GM12878 (cell line): ENCODE data around the gene GLTP. TPM values are rescaled to one million over a fixed set of nuclear protein-coding genes. Genes with fewer than 3 reads are reported as not detected.

Source experiments
- ATAC-seq: fragments of 200-7000 bp; cut with Tn5 transposase; 3 replicates; pipeline ENCODE4 v1.9.1; 2020; ENCODE audit warnings: mild to moderate bottlenecking, moderate library complexity
- BruUV-seq: library from RNA; stranded (reverse); fragments of 400-500 nt; replicated peaks from 2 replicates; lab custom pipeline; 2021; lab: Mats Ljungman, UMichigan
- CTCF ChIA-PET: fragments of 300-600 bp; sonication (Branson Sonifier 250); formaldehyde crosslinking; extraction: SDS; loops from one replicate; lab custom pipeline; 2021; ENCODE audit warnings: inconsistent platforms; lab: Yijun Ruan, JAX
- POLR2A ChIA-PET: fragments of 350-600 bp; formaldehyde crosslinking; extraction: SDS; loops from one replicate; lab custom pipeline; 2021; ENCODE audit warnings: inconsistent platforms; lab: Charles Lee
- RAD21 ChIA-PET: fragments of 300-600 bp; sonication (Branson Sonifier 250); formaldehyde crosslinking; loops from one replicate; lab custom pipeline; 2023; ENCODE audit warnings: antibody characterized with exemption; ENCODE audit not compliant: unreplicated experiment; lab: Charles Lee
- SMC1A ChIA-PET: fragments of 300-600 bp; sonication (Branson Sonifier 250); formaldehyde crosslinking; loops from one replicate; lab custom pipeline; 2023; ENCODE audit not compliant: unreplicated experiment, uncharacterized antibody; lab: Charles Lee
- DNase-seq: peaks from one replicate; pipeline ENCODE4 v3.0.0-alpha.2; 2011; ENCODE audit warnings: low read depth, low spot score
- FAIRE-seq: peaks from 3 replicates; lab custom pipeline; 2011; peaks lifted over from hg19 to GRCh38; lab: Jason Lieb, UNC
- H2AFZ ChIP-seq: 2 replicates; pipeline ENCODE4 v1.6.0; 2011; ENCODE audit warnings: low read depth, low read length, control low read depth; ENCODE audit not compliant: control insufficient read depth
- H3K27ac ChIP-seq: 2 replicates; pipeline ENCODE4 v1.5.1; 2011; ENCODE audit warnings: control low read depth; ENCODE audit not compliant: control insufficient read depth, insufficient read depth
- H3K27me3 ChIP-seq, 2 experiments: replicated peaks in 1 of 2; 2 replicates each; pipeline versions ENCODE4 v1.6.0 to v1.6.1; 2011; ENCODE audit warnings: low read length in 1 of 2; ENCODE audit not compliant: control insufficient read depth in 2 of 2, insufficient read depth in 2 of 2
- H3K36me3 ChIP-seq, 2 experiments: 2 replicates each; pipeline ENCODE4 v1.5.1; 2011; ENCODE audit warnings: low read length in 1 of 2; ENCODE audit not compliant: control insufficient read depth in 2 of 2, insufficient read depth in 2 of 2
- H3K4me1 ChIP-seq: 2 replicates; pipeline ENCODE4 v1.6.1; 2011; ENCODE audit warnings: mild to moderate bottlenecking, low read length, moderate library complexity, mixed read lengths; ENCODE audit not compliant: control insufficient read depth, insufficient read depth
- H3K4me2 ChIP-seq: 2 replicates; pipeline ENCODE4 v1.6.0; 2011; ENCODE audit warnings: control low read depth; ENCODE audit not compliant: control insufficient read depth, insufficient read depth
- H3K4me3 ChIP-seq: fragments of 200-600 bp; sonication (generic); 2 replicates; pipeline ENCODE4 v1.5.1; 2016
- H3K79me2 ChIP-seq: 2 replicates; pipeline ENCODE4 v1.6.0; 2011; ENCODE audit warnings: low read length; ENCODE audit not compliant: control insufficient read depth, insufficient read depth
- H3K9ac ChIP-seq: 2 replicates; pipeline ENCODE4 v1.8.0; 2011; ENCODE audit warnings: low read length, control low read depth, mixed read lengths; ENCODE audit not compliant: control insufficient read depth, insufficient read depth
- H3K9me3 ChIP-seq: replicated peaks from 3 replicates; pipeline ENCODE4 v1.5.1; 2011; ENCODE audit warnings: mild to moderate bottlenecking, low read length; ENCODE audit not compliant: control insufficient read depth, insufficient read depth
- H4K20me1 ChIP-seq: 2 replicates; pipeline ENCODE4 v1.6.0; 2011; ENCODE audit not compliant: control insufficient read depth, insufficient read depth
- BMI1 ChIP-seq: fragments of 450-650 bp; IDR thresholded peaks from 2 replicates; pipeline ENCODE4 v1.6.1; 2016; ENCODE audit warnings: mild to moderate bottlenecking, moderate library complexity, borderline replicate concordance
- HCFC1 ChIP-seq: fragments of 150-350 bp; IDR thresholded peaks from 2 replicates; pipeline ENCODE4 v1.6.1; 2014; ENCODE audit warnings: low read length
- NFIC ChIP-seq: IDR thresholded peaks from 2 replicates; pipeline ENCODE4 v1.6.1; 2012; ENCODE audit warnings: low read depth, mild to moderate bottlenecking, inconsistent platforms, low read length, moderate library complexity
- NR2C2 ChIP-seq: IDR thresholded peaks from 2 replicates; pipeline ENCODE4 v1.6.1; 2011; ENCODE audit warnings: borderline replicate concordance, low read depth; ENCODE audit not compliant: control insufficient read depth, insufficient read length
- RUNX3 ChIP-seq: IDR thresholded peaks from 2 replicates; pipeline ENCODE4 v1.6.1; 2012; ENCODE audit warnings: low read length, inconsistent platforms
- ZBED1 ChIP-seq: IDR thresholded peaks from 2 replicates; pipeline ENCODE4 v1.6.1; 2016; ENCODE audit warnings: borderline replicate concordance
- ZBTB33 ChIP-seq: fragments of 450-650 bp; IDR thresholded peaks from 2 replicates; pipeline ENCODE4 v1.6.1; 2017; ENCODE audit warnings: mild to moderate bottlenecking
- ZNF592 ChIP-seq: fragments of 450-650 bp; IDR thresholded peaks from 2 replicates; pipeline ENCODE4 v1.6.1; 2017; ENCODE audit warnings: mild to moderate bottlenecking, moderate library complexity
- ZZZ3 ChIP-seq: IDR thresholded peaks from 2 replicates; pipeline ENCODE4 v1.6.1; 2011; ENCODE audit warnings: low read depth; ENCODE audit not compliant: control insufficient read depth, insufficient read length
- WGBS: methylation state at CpG from one replicate; pipeline ENCODE4 v1.1.6; 2016; ENCODE audit warnings: low lambda C conversion rate; ENCODE audit not compliant: insufficient replicate concordance, insufficient coverage; ENCODE audit errors: missing lambda C conversion rate; 5-methylcytosine and 5-hydroxymethylcytosine counted together
- in situ Hi-C: fragments of 300-500 bp; cut with MboI; formaldehyde crosslinking; loops from 9 replicates; pipeline ENCODE4 v1.14.3; 2018; ENCODE audit warnings: mixed read lengths
- intact Hi-C: fragments of 100-400 bp; cut with micrococcal nuclease; formaldehyde crosslinking; loops from one replicate; pipeline ENCODE4 v1.14.2; 2022; ENCODE audit not compliant: unreplicated experiment
- polyA plus RNA-seq, 11 experiments: library from polyadenylated mRNA; depleted of rRNA in 4 of 11; unstranded in 6 of 11; stranded (reverse) in 5 of 11; fragments of >200 nt; fragmentation: Nextera tagmentation in 4 of 11; fragmentation: Illumina TruSeq in 1 of 11; extraction: Ambion mirVana in 4 of 11; extraction: Trizol in 1 of 11; gene quantifications; 1 replicate in 1 of 11; 2 replicates in 10 of 11; pipeline versions ENCODE4 v1.2.1 to v1.2.3, GENCODE V29; 2011 to 2016; ENCODE audit warnings: inconsistent platforms in 2 of 11, missing spikeins in 2 of 11, low read depth in 1 of 11
- total RNA-seq, 4 experiments: library from RNA; depleted of rRNA in 3 of 4; stranded (reverse); fragments of >200 nt in 3 of 4; fragmentation: Illumina TruSeq in 1 of 4; extraction: Trizol in 1 of 4; gene quantifications; 2 replicates each; pipeline versions ENCODE4 v1.2.1 to v1.2.3, GENCODE V29; 2013 to 2021

The GLTP gene
- total and polyA plus RNA-seq, 10 of the 15 experiments (the other 5 are each of a cell fraction or from before 2014, with no cell fraction given) = 16.8 to 44.0 (median 25.3) TPM

GRCh38 chr12:109822951-109823411 is 57.4 kb downstream of the GLTP start (continued):
- no peak for TF ChIP-seq ZBTB33
- no peak for TF ChIP-seq NR2C2
- no peak for TF ChIP-seq ZBED1
- no peak for TF ChIP-seq ZNF592
- no peak for TF ChIP-seq ZZZ3

GRCh38 chr12:109822416-109822815 is 57.9 kb downstream of the GLTP start:
- SMC1A ChIA-PET = no interaction called here
- DNase-seq = no peak
- ATAC-seq = no peak
- POLR2A ChIA-PET = no interaction called here
- BruUV-seq = no TSS peak
- intact Hi-C loops (no loop called here), in situ Hi-C loops (no loop called here)
- Histone ChIP-seq H4K20me1 (no peaks in the 10 kb centered on the region), H3K36me3 (no peaks in the 10 kb centered on the region), H3K79me2 (no peaks in the 10 kb centered on the region), H3K4me2 (no peak overlapping the region), H3K4me1 (no peaks in the 10 kb centered on the region), H3K9me3 (no peaks in the 10 kb centered on the region), H3K27me3 (peaks cover 0 to 2% of the 10 kb centered on the region in 2 experiments; a peak in 1 of 4 replicates), H2AFZ (no peak overlapping the region), H3K9ac (no peak overlapping the region), H3K4me3 (no peak overlapping the region), H3K27ac (no peak overlapping the region)
- TF ChIP-seq NFIC = no peak
- TF ChIP-seq HCFC1 = no peak
- no peak for TF ChIP-seq RUNX3
- TF ChIP-seq BMI1 = no peak
- RAD21 ChIA-PET = no interaction called here
- 8% methylated on average over 7 of the region's 7 CpGs for WGBS
- CTCF ChIA-PET = interaction anchor here (1.4 kb wide), 1 partner anchor 23 kb away, joined by 4 read pairs; no protein-coding TSS in a partner anchor
- no peak for FAIRE-seq
